SK-N-SH treated with all-trans-retinoic acid at 6 μM for 48 hours (cell line): ENCODE data around the gene ETF1.

Source experiments
- BACH2 ChIP-seq: fragments of 250-450 bp; sonication (Bioruptor Pico); IDR thresholded peaks from 2 replicates; pipeline ENCODE4 v1.9.0; 2021; ENCODE audit warnings: mild to moderate bottlenecking, borderline replicate concordance
- CREB5 ChIP-seq: fragments of 250-450 bp; sonication (Bioruptor Pico); IDR thresholded peaks from 2 replicates; pipeline ENCODE4 v1.5.1; 2020; ENCODE audit warnings: low read depth, mild to moderate bottlenecking, moderate library complexity
- CSDC2 ChIP-seq: fragments of 250-450 bp; sonication (Bioruptor Pico); IDR thresholded peaks from 2 replicates; pipeline ENCODE4 v1.5.0; 2020; ENCODE audit warnings: mild to moderate bottlenecking, moderate library complexity
- CSRNP3 ChIP-seq: fragments of 250-450 bp; sonication (Bioruptor Pico); IDR thresholded peaks from 2 replicates; pipeline ENCODE4 v1.5.1; 2021; ENCODE audit warnings: mild to moderate bottlenecking, moderate library complexity
- ESRRG ChIP-seq: fragments of 250-450 bp; sonication (Bioruptor Pico); IDR thresholded peaks from 2 replicates; pipeline ENCODE4 v1.6.1; 2021; ENCODE audit warnings: mild to moderate bottlenecking
- GLIS3 ChIP-seq: fragments of 250-450 bp; sonication (Bioruptor Pico); IDR thresholded peaks from 2 replicates; pipeline ENCODE4 v1.5.0; 2020; ENCODE audit warnings: mild to moderate bottlenecking, moderate library complexity
- PATZ1 ChIP-seq: fragments of 250-450 bp; sonication (Bioruptor Pico); IDR thresholded peaks from 2 replicates; pipeline ENCODE4 v1.8.0; 2020; ENCODE audit warnings: mild to moderate bottlenecking, moderate library complexity, borderline replicate concordance
- POU6F1 ChIP-seq: fragments of 250-450 bp; sonication (Bioruptor Pico); IDR thresholded peaks from 2 replicates; pipeline ENCODE4 v1.8.0; 2021; ENCODE audit warnings: low read depth, mild to moderate bottlenecking, moderate library complexity, borderline replicate concordance
- RARB ChIP-seq: fragments of 250-450 bp; sonication (Bioruptor Pico); IDR thresholded peaks from 2 replicates; pipeline ENCODE4 v1.8.0; 2021; ENCODE audit warnings: mild to moderate bottlenecking, moderate library complexity
- TSHZ2 ChIP-seq: fragments of 250-450 bp; sonication (Bioruptor Pico); IDR thresholded peaks from 2 replicates; pipeline ENCODE4 v1.5.0; 2020; ENCODE audit warnings: mild to moderate bottlenecking, moderate library complexity
- ZFP30 ChIP-seq: fragments of 450-650 bp; formaldehyde crosslinking; IDR thresholded peaks from 2 replicates; pipeline ENCODE4 v1.5.0; 2022; ENCODE audit warnings: mild to moderate bottlenecking, moderate library complexity
- ZNF70 ChIP-seq: fragments of 450-650 bp; formaldehyde crosslinking; IDR thresholded peaks from 2 replicates; pipeline ENCODE4 v1.5.0; 2020; ENCODE audit warnings: mild to moderate bottlenecking, moderate library complexity

- TF ChIP-seq CSDC2 (CRISPR knock-in tag) (no peak), POU6F1 (CRISPR knock-in tag) (no peak), BACH2 (CRISPR knock-in tag) (no peak), CSRNP3 (CRISPR knock-in tag) (no peak), TSHZ2 (CRISPR knock-in tag) (no peak; the same call in 1 of the 2 replicates), PATZ1 (no peak), ZNF70 (CRISPR knock-in tag) (no peak), RARB (CRISPR knock-in tag) (no peak), GLIS3 (CRISPR knock-in tag) (no peak), ZFP30 (CRISPR knock-in tag) (no peak), CREB5 (no peak), ESRRG (CRISPR knock-in tag) (no peak)
Measured at GRCh38 chr5:138542956-138543729, at the start of gene ETF1.
